Stimulated activated CD8-positive, alpha-beta memory T cell treated with anti-CD3 and anti-CD28 coated beads, Interleukin-2, amount 100 ng/mL, for 48 hours (primary cell): ENCODE measurements around the gene NCOR1.
"Not testable (repeated sequence)": the region's sequence is repeated elsewhere in the genome, so short reads cannot be mapped to it uniquely, and the experiment has no call there.

Source experiments
- DNase-seq, 2 donors: peaks; one replicate each; pipeline ENCODE4 v3.0.0-alpha.2; 2020; ENCODE audit warnings: low read depth in 2 of 2

NCOR1 gene

GRCh38 chr17:16091773-16092172 lies 123.6 kb downstream of the NCOR1 start:
- no peak for DNase-seq

- no peak for DNase-seq
Observed at GRCh38 chr17:16086957-16087356, 128.4 kb downstream of the NCOR1 start.

- no peak for DNase-seq
Observed at GRCh38 chr17:16085066-16085699, 130.2 kb downstream of the NCOR1 start.

GRCh38 chr17:16083223-16083622 lies 132.1 kb downstream of the NCOR1 start:
- DNase-seq: no peak

GRCh38 chr17:16081507-16082087 lies 133.7 kb downstream of the NCOR1 start:
- DNase-seq: no peak

- no peak for DNase-seq
Observed at GRCh38 chr17:16080366-16080765, 135.0 kb downstream of the NCOR1 start.

- no peak for DNase-seq
Observed at GRCh38 chr17:16075949-16076348, 139.4 kb downstream of the NCOR1 start.

GRCh38 chr17:16074423-16074822 lies 140.9 kb downstream of the NCOR1 start:
- DNase-seq: no peak

- DNase-seq: no peak
Observed at GRCh38 chr17:16073845-16074244, 141.5 kb downstream of the NCOR1 start.

GRCh38 chr17:16072031-16072430 lies 143.3 kb downstream of the NCOR1 start:
- no peak for DNase-seq

- no peak for DNase-seq
Observed at GRCh38 chr17:16068323-16068722, 147.0 kb downstream of the NCOR1 start.

GRCh38 chr17:16066125-16066524 lies 149.2 kb downstream of the NCOR1 start:
- DNase-seq: no peak

GRCh38 chr17:16061631-16062030 lies 153.7 kb downstream of the NCOR1 start:
- DNase-seq: no peak

GRCh38 chr17:16055139-16055538 lies 160.2 kb downstream of the NCOR1 start:
- DNase-seq: not testable (repeated sequence)

- DNase-seq: no peak
Observed at GRCh38 chr17:16052486-16052885, 162.8 kb downstream of the NCOR1 start.

- DNase-seq: no peak
Observed at GRCh38 chr17:16050844-16051243, 164.5 kb downstream of the NCOR1 start.

- no peak for DNase-seq
Observed at GRCh38 chr17:16048811-16049449, 166.4 kb downstream of the NCOR1 start.

- no peak for DNase-seq
Observed at GRCh38 chr17:16046966-16047365, 168.4 kb downstream of the NCOR1 start.

GRCh38 chr17:16044487-16044886 lies 170.8 kb downstream of the NCOR1 start:
- no peak for DNase-seq

- no peak for DNase-seq
Observed at GRCh38 chr17:16040710-16041251, 174.6 kb downstream of the NCOR1 start.

- no peak for DNase-seq
Observed at GRCh38 chr17:16037636-16038035, 177.7 kb downstream of the NCOR1 start.

GRCh38 chr17:16036261-16036660 lies 179.1 kb downstream of the NCOR1 start:
- DNase-seq: no peak

GRCh38 chr17:16033729-16034349 lies 181.5 kb downstream of the NCOR1 start:
- no peak for DNase-seq
